Endothelial cell (in vitro differentiated cells): ENCODE data around the gene ARHGAP8. TPM values are rescaled to one million over a fixed set of nuclear protein-coding genes. Genes with fewer than 3 reads are reported as not detected.

ENCODE experiments used
- DNase-seq: peaks from one replicate; pipeline ENCODE4 v3.0.0; 2021; ENCODE audit warnings: low spot score
- H3K27ac Mint-ChIP-seq: one replicate; pipeline ENCODE4 v1.8.0; 2021; ENCODE audit warnings: mixed read lengths, inconsistent platforms; ENCODE audit not compliant: unreplicated experiment
- H3K27me3 Mint-ChIP-seq: one replicate; pipeline ENCODE4 v1.8.0; 2021; ENCODE audit warnings: mild to moderate bottlenecking, moderate library complexity, mixed read lengths, inconsistent platforms; ENCODE audit not compliant: unreplicated experiment
- H3K36me3 Mint-ChIP-seq: one replicate; pipeline ENCODE4 v1.8.0; 2021; ENCODE audit warnings: mild to moderate bottlenecking, low read depth, mixed read lengths, inconsistent platforms; ENCODE audit not compliant: unreplicated experiment
- H3K4me1 Mint-ChIP-seq: one replicate; pipeline ENCODE4 v1.8.0; 2021; ENCODE audit warnings: mild to moderate bottlenecking, mixed read lengths, inconsistent platforms; ENCODE audit not compliant: unreplicated experiment
- H3K4me3 Mint-ChIP-seq: one replicate; pipeline ENCODE4 v1.8.0; 2021; ENCODE audit warnings: mild to moderate bottlenecking, mixed read lengths, inconsistent platforms; ENCODE audit not compliant: unreplicated experiment
- H3K9me3 Mint-ChIP-seq: one replicate; pipeline ENCODE4 v1.8.0; 2021; ENCODE audit warnings: mixed read lengths, inconsistent platforms; ENCODE audit not compliant: unreplicated experiment
- total RNA-seq: library from RNA; stranded (reverse); fragmentation: NEBNext Ultra II Directional; extraction: Animal tissue kit (Norgen Biotek cat#: 25700); gene quantifications from one replicate; pipeline ENCODE4 v1.2.1, GENCODE V29; 2021; ENCODE audit not compliant: unreplicated experiment
- TF ChIP-seq, protein P1 (sequence below): fragments of 200-600 bp; sonication (generic); IDR thresholded peaks from one replicate; pipeline ENCODE4 v1.5.0; 2021; ENCODE audit warnings: antibody characterized with exemption; ENCODE audit not compliant: unreplicated experiment

ARHGAP8 gene
- total RNA-seq, 1 donor from 2014 or later, result 0.80 TPM

GRCh38 chr22:44860311-44860710 is 107.9 kb downstream of the ARHGAP8 start:
- H3K4me1 Mint-ChIP-seq, result no peaks in the 10 kb centered on the region
- DNase-seq, result no peak
- no peaks in the 10 kb centered on the region for H3K9me3 Mint-ChIP-seq
- TF ChIP-seq, protein P1, sequence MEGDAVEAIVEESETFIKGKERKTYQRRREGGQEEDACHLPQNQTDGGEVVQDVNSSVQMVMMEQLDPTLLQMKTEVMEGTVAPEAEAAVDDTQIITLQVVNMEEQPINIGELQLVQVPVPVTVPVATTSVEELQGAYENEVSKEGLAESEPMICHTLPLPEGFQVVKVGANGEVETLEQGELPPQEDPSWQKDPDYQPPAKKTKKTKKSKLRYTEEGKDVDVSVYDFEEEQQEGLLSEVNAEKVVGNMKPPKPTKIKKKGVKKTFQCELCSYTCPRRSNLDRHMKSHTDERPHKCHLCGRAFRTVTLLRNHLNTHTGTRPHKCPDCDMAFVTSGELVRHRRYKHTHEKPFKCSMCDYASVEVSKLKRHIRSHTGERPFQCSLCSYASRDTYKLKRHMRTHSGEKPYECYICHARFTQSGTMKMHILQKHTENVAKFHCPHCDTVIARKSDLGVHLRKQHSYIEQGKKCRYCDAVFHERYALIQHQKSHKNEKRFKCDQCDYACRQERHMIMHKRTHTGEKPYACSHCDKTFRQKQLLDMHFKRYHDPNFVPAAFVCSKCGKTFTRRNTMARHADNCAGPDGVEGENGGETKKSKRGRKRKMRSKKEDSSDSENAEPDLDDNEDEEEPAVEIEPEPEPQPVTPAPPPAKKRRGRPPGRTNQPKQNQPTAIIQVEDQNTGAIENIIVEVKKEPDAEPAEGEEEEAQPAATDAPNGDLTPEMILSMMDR, result no peak
- peaks cover 6% of the 10 kb centered on the region for H3K27me3 Mint-ChIP-seq
- H3K36me3 Mint-ChIP-seq, result no peaks in the 10 kb centered on the region
- no peak overlapping the region for H3K4me3 Mint-ChIP-seq
- H3K27ac Mint-ChIP-seq, result no peak overlapping the region

GRCh38 chr22:44861245-44861644 is 108.9 kb downstream of the ARHGAP8 start:
- TF ChIP-seq, protein P1, result no peak
- Mint-ChIP-seq H3K36me3 (no peaks in the 10 kb centered on the region), H3K27ac (no peak overlapping the region), H3K27me3 (peaks cover 6% of the 10 kb centered on the region), H3K4me3 (no peak overlapping the region), H3K4me1 (no peaks in the 10 kb centered on the region), H3K9me3 (no peaks in the 10 kb centered on the region)
- no peak for DNase-seq

GRCh38 chr22:44862281-44862680 is 109.9 kb downstream of the ARHGAP8 start:
- no peaks in the 10 kb centered on the region for H3K36me3 Mint-ChIP-seq
- peaks cover 7% of the 10 kb centered on the region for H3K27me3 Mint-ChIP-seq
- no peaks in the 10 kb centered on the region for H3K4me1 Mint-ChIP-seq
- no peaks in the 10 kb centered on the region for H3K9me3 Mint-ChIP-seq
- no peak overlapping the region for H3K27ac Mint-ChIP-seq
- no peak overlapping the region for H3K4me3 Mint-ChIP-seq
- TF ChIP-seq, protein P1, result no peak
- DNase-seq, result no peak

- H3K9me3 Mint-ChIP-seq, result no peaks in the 10 kb centered on the region
- DNase-seq, result no peak
- no peaks in the 10 kb centered on the region for H3K36me3 Mint-ChIP-seq
- no peak overlapping the region for H3K4me3 Mint-ChIP-seq
- no peak overlapping the region for H3K27ac Mint-ChIP-seq
- H3K27me3 Mint-ChIP-seq, result peaks cover 8% of the 10 kb centered on the region
- H3K4me1 Mint-ChIP-seq, result no peaks in the 10 kb centered on the region
- TF ChIP-seq, protein P1, result no peak
These were observed 110.8 kb downstream of the ARHGAP8 start for GRCh38 chr22:44862981-44863860.
